Measurements from ENCODE around the gene GAS2L3.

Gene GAS2L3

GRCh38 chr12:100668945-100669536, 95.6 kb downstream of the GAS2L3 start:
- DNase-seq: peak; percentile 33

GRCh38 chr12:100669922-100670321, 96.4 kb downstream of the GAS2L3 start:
- no peak for DNase-seq

GRCh38 chr12:100671396-100672074, 98.1 kb downstream of the GAS2L3 start:
- DNase-seq: no peak

GRCh38 chr12:100672075-100672592, 98.7 kb downstream of the GAS2L3 start:
- no peak for DNase-seq

GRCh38 chr12:100674036-100674888, 100.8 kb downstream of the GAS2L3 start:
- no peak for DNase-seq

Measured in CD4-positive, alpha-beta T cell treated with Interleukin-6 for 4 hours (primary cell).